Measurements from ENCODE around the gene GJA9.
"Not testable (repeated sequence)": the region's sequence is repeated elsewhere in the genome, so short reads cannot be mapped to it uniquely, and the experiment has no call there.

The GJA9 gene

GRCh38 chr1:38873027-38873969, 8.1 kb downstream of the GJA9 start, which contains the start of gene MYCBP:
TSS of gene MYCBP (minus strand) at chr1:38873348. CDS start at chr1:38873305, 43 bp downstream.
- DNase-seq = peak; percentile 92

DNA sequence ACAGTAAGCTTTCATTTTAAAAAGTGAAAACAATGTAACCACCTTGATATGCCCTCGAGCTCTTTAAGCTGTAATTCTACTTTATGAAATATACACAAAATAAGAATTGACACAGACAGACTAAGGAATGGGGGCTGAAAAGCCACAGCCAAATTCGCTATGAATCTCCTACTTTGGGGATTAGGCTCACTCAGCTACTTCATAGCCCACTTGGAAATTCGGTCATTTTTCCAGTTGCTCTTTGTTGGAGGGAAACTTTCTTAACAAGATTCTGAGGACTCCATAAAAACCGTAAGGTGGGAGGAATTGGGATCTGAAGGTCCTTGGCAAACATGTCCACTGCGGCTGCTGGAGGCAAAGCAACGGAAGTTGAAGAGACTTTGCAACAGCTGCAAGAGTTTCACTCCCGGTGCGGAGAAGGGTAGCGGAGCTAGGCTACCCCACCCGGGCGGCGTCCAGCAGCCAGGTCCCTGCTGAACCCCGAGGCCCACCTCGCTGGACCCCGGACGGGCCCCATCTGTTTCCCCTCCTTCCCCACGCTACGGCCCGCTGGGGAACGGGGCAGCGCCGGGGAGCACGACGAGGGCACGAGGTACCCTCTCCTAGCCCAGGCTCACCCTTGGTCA, 8.9 kb downstream of the GJA9 start:
- DNase-seq = no peak

- no peak for DNase-seq
These were observed 10.4 kb downstream of the GJA9 start for GRCh38 chr1:38870996-38871395.

GRCh38 chr1:38867208-38867607, 14.2 kb downstream of the GJA9 start:
- DNase-seq = no peak

GRCh38 chr1:38865112-38865715, 16.2 kb downstream of the GJA9 start:
- DNase-seq = no peak

GRCh38 chr1:38860454-38860795, 21.0 kb downstream of the GJA9 start:
- no peak for DNase-seq

- DNase-seq = peak; percentile 96
These were observed 21.6 kb downstream of the GJA9 start, which contains the start of gene RRAGC for GRCh38 chr1:38859561-38860453. TSS of gene RRAGC (minus strand) at chr1:38859772. CDS start at chr1:38859646, 126 bp downstream.

- no peak for DNase-seq
These were observed 22.4 kb downstream of the GJA9 start for GRCh38 chr1:38858833-38859560.

- no peak for DNase-seq
These were observed 28.6 kb downstream of the GJA9 start for GRCh38 chr1:38852780-38853179.

DNA sequence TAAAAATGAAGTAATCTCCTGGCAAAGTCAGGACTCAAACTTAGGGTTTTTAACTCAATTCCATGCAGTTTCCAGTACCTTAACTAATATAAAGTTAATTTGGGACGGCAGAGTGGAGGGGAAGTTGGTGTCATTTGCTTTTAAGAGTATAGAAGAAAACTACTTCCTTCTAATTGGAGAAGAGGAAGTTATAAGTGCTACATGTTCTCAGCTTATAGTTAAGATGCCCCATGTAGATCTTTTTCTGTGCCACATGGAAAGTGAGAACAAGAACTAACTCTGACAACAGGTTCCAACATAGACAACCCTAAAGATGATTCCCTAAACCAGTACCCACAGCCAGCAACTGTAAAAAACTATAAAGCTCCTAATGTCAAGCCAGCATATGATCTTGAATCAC, 33.3 kb downstream of the GJA9 start:
- no peak for DNase-seq

- DNase-seq = no peak
These were observed 35.2 kb downstream of the GJA9 start for GRCh38 chr1:38846210-38846609.

GRCh38 chr1:38845088-38845487, 36.3 kb downstream of the GJA9 start:
- DNase-seq = not testable (repeated sequence)

GRCh38 chr1:38840281-38840680, 41.1 kb downstream of the GJA9 start:
- no peak for DNase-seq

DNA sequence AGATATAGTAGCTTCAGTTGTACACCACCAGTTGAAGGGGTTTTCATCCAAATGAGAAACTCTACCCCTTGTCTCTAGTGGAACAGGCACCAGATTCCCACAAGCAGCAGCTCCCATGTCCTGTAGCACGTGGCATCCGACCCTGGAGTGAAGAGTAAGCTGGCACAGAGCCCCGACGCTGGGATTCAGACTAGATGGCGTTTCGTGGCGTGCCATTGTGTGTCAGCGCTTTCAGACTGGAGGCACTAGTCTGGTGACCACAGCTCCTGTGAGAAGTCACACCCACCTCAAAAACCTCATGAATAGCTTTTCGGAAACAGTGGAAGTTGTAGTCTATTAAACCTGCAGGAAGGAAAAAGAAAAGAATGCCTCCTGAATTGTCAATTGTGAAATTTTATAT, 42.0 kb downstream of the GJA9 start:
- DNase-seq = no peak

- not testable (repeated sequence) for DNase-seq
These were observed 45.1 kb downstream of the GJA9 start for GRCh38 chr1:38836316-38836715.

GRCh38 chr1:38834937-38835827, 46.2 kb downstream of the GJA9 start:
- DNase-seq = no peak

- no peak for DNase-seq
These were observed 47.1 kb downstream of the GJA9 start for GRCh38 chr1:38834221-38834782.

- DNase-seq = no peak
These were observed 48.2 kb downstream of the GJA9 start for GRCh38 chr1:38833146-38833545.

- DNase-seq = no peak
These were observed 49.0 kb downstream of the GJA9 start for GRCh38 chr1:38832370-38832734.

DNA sequence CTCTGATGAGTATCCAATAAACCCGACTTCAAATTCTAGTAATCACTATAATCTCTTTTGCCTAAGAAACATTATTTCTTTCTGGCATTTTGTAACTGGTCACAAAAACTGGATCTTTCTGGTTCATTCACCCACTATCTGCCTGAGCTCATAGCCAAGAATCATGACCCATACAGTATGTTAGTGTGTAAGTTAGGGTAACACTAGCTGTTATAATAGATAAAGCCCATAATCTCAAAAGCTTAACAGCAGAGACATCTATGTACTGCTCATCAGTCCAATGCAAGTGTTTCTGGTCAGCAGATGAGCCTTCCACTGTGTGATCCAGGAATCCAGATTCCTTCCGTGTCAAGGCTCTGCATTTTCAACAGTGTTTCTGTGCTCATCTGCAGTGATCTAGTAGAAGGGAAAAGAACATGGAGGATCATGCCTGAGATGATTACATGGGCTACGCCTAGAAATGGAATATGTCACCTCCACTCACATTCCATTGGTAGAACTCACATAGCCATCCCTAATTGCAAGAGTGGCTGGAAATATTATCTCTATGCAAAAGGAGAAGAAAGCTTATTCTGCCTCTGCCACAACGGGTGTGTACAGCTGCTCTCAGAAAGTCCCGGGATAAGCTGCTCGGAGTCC, 49.5 kb downstream of the GJA9 start:
- no peak for DNase-seq

All from GOT3 (cell line).